SW 1271 (cell line): ENCODE results near the gene CERT1.
"Not testable (repeated sequence)": the region's sequence is repeated elsewhere in the genome, so short reads cannot be mapped to it uniquely, and the experiment has no call there.

Experiments
- DNase-seq, 2 experiments: peaks; one replicate each; lab custom pipeline; 2025; lab: John Stamatoyannopoulos, UW

Gene CERT1

GRCh38 chr5:75342836-75343235 lies 168.6 kb downstream of the CERT1 start:
- no peak for DNase-seq

- DNase-seq: no peak
Measured at GRCh38 chr5:75341934-75342333, 169.5 kb downstream of the CERT1 start.

DNA sequence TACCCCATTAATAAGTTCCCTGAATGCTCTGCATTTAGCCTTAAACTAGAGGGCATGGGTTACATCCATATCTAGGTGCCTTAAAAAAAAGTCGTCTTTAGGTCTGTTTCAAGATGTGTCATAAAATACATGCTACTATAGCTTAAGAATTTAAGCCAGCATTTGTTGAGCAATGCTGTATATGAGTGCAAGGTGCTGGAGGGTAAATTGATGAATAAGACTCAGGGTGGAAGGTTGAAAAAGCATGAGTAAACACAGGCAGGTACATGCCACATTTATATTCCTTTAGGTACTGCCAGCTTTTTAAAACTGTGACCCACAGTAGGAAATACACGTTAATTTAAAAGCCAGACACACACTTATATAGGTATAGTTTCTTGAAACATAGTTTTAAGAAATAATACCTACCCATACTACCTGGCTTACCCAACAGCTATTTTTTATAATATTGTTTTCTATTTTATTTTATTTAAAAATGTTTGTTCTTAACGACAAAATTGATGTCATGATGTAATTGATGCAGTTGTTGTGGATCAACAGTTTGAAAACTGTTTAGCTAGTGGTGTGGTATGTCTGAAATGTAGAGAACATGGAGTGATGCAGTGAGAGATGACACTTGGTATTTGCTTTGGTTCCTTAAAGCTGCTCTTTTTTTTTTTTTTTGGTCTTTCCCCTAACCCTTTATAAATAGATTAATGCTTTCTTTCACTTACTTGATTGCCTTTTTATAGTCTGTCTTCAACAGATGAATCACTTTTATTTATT lies 170.5 kb downstream of the CERT1 start:
- no peak for DNase-seq

- DNase-seq: no peak
Measured at GRCh38 chr5:75338408-75338807, 173.0 kb downstream of the CERT1 start.

- DNase-seq: no peak
Measured at GRCh38 chr5:75337366-75338021, 173.9 kb downstream of the CERT1 start.

DNA sequence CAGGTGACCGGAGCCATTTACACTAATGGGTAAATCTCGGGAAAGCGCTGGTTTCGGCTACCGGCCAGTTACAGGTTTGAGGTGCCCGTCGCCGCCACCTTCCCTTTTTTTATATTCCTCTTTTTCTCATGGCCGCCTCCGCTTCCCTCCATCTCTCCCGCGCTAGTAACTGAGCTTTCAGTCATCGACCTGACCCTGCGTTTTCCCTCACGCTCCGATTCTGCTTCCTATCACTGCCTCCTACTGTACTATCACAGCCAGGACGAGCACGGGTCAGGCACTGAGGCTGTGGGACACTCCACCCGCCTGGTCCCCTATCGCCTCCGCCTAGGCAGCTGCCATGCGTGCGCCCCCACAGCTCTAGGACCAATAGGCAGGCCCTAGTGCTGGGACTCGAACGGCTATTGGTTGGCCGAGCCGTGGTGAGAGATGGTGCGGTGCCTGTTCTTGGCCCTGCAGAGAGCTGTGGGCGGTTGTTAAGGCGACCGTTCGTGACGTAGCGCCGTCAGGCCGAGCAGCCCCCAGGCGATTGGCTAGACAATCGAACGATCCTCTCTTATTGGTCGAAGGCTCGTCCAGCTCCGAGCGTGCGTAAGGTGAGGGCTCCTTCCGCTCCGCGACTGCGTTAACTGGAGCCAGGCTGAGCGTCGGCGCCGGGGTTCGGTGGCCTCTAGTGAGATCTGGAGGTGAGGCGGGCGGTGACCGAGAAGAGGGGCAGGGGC lies 174.7 kb downstream of the CERT1 start, which contains the start of gene HMGCR:
Gene HMGCR, plus strand, starts transcription at position 606 of the 722 bp plus-strand sequence. CDS start 5,386 bp downstream, outside the sequence.
- DNase-seq: peak; percentile 99 to 100

DNA sequence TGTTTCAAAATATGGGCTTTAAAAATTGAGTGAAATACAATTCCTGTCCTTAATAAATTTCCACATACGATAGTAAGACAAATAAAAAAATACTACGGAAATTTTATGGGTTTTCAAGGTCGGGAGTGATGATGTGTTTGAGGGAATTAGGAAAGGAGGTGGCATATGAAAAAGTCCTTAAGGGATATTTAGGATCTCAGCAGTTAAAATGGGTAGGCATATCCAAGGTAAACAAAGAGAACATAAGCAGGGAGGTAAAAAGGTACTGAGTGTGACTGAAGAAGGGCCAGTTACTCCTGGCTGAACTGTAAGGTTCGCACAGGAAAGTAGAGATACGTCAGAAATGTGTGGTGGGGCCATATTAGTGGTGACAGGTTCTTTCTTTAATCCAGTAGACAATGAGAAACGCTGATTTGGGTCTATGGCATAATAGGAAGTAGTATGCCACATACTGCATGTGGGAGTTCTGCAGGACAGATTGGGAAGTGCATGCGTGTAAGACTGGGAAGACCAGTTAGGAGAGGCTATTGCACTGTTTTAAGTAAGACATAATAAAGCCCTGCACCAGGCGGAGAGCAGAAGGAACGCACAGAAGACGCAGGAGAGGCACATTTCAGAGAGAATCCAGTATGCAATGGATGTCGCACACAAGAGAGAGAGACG lies 175.3 kb downstream of the CERT1 start:
- peak; percentile 45 to 95 for DNase-seq

DNA sequence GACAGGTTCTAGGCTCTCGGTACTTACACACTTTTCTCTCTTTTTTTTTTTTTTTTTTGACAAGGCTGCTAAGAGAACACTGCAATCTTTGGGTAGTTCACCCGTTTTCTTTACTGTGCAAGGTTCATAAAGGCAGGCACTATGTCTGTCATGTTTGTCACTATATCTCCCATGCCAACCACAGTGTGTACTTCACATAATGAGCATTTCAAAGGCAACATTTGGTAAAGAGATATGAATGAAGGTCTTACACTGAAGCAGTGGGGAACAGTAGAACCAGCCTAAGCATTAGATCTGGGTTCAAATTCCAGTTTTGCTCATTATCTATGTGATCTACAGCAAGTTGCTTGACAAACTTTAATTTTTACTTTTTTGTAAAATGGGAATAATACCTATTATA lies 175.9 kb downstream of the CERT1 start:
- no peak for DNase-seq

DNA sequence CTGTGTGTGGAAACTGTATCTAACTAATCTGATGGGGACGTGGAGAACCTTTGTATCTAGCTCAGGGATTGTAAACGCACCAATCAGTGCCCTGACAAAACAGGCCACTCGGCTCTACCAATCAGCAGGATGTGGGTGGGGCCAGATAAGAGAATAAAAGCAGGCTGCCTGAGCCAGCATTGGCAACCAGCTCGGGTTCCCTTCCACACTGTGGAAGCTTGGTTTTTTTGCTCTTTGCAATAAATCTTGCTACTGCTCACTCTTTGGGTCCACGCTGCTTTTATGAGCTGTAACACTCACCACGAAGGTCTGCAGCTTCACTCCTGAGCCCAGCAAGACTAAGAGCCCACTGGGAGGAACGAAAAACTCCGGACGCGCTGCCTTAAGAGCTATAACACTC lies 177.0 kb downstream of the CERT1 start:
- DNase-seq: not testable (repeated sequence)

DNA sequence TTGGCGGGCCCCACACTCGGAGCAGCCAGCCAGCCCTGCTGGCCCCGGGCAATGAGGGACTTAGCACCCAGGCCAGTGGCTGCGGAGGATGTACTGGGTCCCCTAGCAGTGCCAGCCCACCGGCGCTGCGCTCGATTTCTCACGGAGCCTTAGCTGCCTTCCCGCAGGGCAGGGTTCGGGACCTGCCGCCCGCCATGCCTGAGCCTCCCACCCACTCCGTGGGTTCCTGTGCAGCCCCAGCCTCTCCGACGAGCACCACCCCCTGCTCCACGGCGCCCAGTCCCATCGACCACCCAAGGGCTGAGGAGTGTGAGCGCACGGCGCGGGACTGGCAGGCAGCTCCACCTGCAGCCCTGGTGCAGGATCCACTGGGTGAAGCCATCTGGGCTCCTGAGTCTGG lies 177.7 kb downstream of the CERT1 start:
- not testable (repeated sequence) for DNase-seq

- DNase-seq: no peak
Measured at GRCh38 chr5:75331095-75332090, 180.0 kb downstream of the CERT1 start.

- DNase-seq: no peak
Measured at GRCh38 chr5:75330404-75330803, 181.0 kb downstream of the CERT1 start.
